ENCODE measurements around the gene SIPA1L3. TPM values are rescaled to one million over a fixed set of nuclear protein-coding genes. Genes with fewer than 3 reads are reported as not detected.
A peak's percentile ranks its signal among the peaks of the same experiment; 100 is the strongest.

SIPA1L3 gene
- total and polyA plus RNA-seq, 10 of the 15 experiments (the other 5 are each of a cell fraction or from before 2014, with no cell fraction given): 0.24 to 66.2 (median 19.1) TPM

DNA sequence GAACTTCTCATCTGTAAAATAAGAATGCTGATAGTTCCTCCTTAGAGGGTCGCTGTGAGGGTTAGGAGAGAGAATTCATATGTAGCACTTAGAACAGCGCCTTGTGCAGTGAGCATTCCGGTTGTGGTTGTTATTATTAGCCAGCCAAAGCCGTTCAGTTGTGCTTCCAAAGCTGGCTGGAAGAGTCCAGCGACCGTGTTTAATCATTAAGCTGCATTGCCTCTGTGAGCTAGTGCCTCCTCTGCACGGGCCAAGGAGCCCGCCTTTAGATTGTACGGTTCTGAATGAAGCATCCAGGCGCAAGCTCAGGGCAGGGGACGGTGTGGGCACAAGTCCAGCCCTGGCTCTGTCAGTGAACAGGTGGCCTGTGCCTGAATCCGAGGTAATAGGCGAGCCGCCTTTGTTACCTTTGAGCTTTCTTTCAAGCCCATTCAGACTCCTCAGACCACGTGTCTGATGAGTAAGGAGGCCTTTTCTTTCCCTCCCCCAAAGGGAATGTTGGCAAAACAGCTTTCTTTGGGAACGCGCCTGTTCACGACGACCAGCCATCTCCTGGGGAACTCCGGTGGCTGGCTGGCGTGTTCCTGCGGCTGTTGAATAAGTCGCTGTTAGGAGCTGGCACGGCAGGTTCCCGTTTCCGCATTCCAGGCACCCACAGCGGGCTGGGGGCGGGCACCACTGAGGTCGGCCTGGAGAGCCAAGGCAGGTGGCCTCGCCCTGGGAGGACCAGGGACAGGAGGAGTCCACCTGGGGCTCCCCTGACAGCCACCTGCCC lies 25.1 kb downstream of the SIPA1L3 start (continued):
- TF ChIP-seq, protein P1, sequence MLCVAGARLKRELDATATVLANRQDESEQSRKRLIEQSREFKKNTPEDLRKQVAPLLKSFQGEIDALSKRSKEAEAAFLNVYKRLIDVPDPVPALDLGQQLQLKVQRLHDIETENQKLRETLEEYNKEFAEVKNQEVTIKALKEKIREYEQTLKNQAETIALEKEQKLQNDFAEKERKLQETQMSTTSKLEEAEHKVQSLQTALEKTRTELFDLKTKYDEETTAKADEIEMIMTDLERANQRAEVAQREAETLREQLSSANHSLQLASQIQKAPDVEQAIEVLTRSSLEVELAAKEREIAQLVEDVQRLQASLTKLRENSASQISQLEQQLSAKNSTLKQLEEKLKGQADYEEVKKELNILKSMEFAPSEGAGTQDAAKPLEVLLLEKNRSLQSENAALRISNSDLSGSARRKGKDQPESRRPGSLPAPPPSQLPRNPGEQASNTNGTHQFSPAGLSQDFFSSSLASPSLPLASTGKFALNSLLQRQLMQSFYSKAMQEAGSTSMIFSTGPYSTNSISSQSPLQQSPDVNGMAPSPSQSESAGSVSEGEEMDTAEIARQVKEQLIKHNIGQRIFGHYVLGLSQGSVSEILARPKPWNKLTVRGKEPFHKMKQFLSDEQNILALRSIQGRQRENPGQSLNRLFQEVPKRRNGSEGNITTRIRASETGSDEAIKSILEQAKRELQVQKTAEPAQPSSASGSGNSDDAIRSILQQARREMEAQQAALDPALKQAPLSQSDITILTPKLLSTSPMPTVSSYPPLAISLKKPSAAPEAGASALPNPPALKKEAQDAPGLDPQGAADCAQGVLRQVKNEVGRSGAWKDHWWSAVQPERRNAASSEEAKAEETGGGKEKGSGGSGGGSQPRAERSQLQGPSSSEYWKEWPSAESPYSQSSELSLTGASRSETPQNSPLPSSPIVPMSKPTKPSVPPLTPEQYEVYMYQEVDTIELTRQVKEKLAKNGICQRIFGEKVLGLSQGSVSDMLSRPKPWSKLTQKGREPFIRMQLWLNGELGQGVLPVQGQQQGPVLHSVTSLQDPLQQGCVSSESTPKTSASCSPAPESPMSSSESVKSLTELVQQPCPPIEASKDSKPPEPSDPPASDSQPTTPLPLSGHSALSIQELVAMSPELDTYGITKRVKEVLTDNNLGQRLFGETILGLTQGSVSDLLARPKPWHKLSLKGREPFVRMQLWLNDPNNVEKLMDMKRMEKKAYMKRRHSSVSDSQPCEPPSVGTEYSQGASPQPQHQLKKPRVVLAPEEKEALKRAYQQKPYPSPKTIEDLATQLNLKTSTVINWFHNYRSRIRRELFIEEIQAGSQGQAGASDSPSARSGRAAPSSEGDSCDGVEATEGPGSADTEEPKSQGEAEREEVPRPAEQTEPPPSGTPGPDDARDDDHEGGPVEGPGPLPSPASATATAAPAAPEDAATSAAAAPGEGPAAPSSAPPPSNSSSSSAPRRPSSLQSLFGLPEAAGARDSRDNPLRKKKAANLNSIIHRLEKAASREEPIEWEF (IDR thresholded peaks at IDR 0.05; ENCODE audit: insufficient replicate concordance, low read depth, low read length): no peak
- TF ChIP-seq FOXM1 (IDR thresholded peaks at IDR 0.05; ENCODE audit: low read depth, low read length) (no peak), STAT3 (IDR thresholded peaks at IDR 0.05; ENCODE audit: low read depth, low read length) (no peak), PAX5 (IDR thresholded peaks at IDR 0.05; ENCODE audit: borderline replicate concordance, low read depth, low read length) (peak; percentile 57; the same call in 1 of the 2 replicates), HDAC6 (IDR thresholded peaks at IDR 0.05; ENCODE audit: unreplicated experiment) (no peak), CEBPB (IDR thresholded peaks at IDR 0.05; ENCODE audit: borderline replicate concordance in 1 of 2, low read depth in 2 of 2, low read length in 2 of 2) (no peak), POLR2A (IDR thresholded peaks at IDR 0.05; ENCODE audit: low read depth, low read length) (peak; percentile 55), RAD51 (IDR thresholded peaks at IDR 0.05) (peak; percentile 69), MYC (IDR thresholded peaks at IDR 0.05; ENCODE audit: insufficient read depth, insufficient read length, insufficient replicate concordance, low read length, severe bottlenecking) (peak; percentile 49), CBX3 (IDR thresholded peaks at IDR 0.05; ENCODE audit: borderline replicate concordance, low read depth) (no peak), BMI1 (IDR thresholded peaks at IDR 0.05; ENCODE audit: borderline replicate concordance) (no peak), CHD2 (IDR thresholded peaks at IDR 0.05; ENCODE audit: borderline replicate concordance, low read depth, low read length) (no peak), ZNF24 (IDR thresholded peaks at IDR 0.05) (no peak), MEF2B (IDR thresholded peaks at IDR 0.05; ENCODE audit: partially characterized antibody, poor library complexity, severe bottlenecking) (no peak), ZNF622 (IDR thresholded peaks at IDR 0.05) (no peak), TCF3 (IDR thresholded peaks at IDR 0.05; ENCODE audit: borderline replicate concordance, insufficient read depth, low read depth, low read length) (0 out of 2 replicates have a peak, but pooled peaks have one; percentile 58), NR2C2 (IDR thresholded peaks at IDR 0.05; ENCODE audit: borderline replicate concordance, control insufficient read depth, insufficient read length, low read depth) (no peak), CREM (IDR thresholded peaks at IDR 0.05; ENCODE audit: low read depth) (no peak)
- TF ChIP-seq, protein P2, sequence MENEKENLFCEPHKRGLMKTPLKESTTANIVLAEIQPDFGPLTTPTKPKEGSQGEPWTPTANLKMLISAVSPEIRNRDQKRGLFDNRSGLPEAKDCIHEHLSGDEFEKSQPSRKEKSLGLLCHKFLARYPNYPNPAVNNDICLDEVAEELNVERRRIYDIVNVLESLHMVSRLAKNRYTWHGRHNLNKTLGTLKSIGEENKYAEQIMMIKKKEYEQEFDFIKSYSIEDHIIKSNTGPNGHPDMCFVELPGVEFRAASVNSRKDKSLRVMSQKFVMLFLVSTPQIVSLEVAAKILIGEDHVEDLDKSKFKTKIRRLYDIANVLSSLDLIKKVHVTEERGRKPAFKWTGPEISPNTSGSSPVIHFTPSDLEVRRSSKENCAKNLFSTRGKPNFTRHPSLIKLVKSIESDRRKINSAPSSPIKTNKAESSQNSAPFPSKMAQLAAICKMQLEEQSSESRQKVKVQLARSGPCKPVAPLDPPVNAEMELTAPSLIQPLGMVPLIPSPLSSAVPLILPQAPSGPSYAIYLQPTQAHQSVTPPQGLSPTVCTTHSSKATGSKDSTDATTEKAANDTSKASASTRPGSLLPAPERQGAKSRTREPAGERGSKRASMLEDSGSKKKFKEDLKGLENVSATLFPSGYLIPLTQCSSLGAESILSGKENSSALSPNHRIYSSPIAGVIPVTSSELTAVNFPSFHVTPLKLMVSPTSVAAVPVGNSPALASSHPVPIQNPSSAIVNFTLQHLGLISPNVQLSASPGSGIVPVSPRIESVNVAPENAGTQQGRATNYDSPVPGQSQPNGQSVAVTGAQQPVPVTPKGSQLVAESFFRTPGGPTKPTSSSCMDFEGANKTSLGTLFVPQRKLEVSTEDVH (IDR thresholded peaks at IDR 0.05; ENCODE audit: low read depth, partially characterized antibody): no peak
- TF ChIP-seq, protein P3, sequence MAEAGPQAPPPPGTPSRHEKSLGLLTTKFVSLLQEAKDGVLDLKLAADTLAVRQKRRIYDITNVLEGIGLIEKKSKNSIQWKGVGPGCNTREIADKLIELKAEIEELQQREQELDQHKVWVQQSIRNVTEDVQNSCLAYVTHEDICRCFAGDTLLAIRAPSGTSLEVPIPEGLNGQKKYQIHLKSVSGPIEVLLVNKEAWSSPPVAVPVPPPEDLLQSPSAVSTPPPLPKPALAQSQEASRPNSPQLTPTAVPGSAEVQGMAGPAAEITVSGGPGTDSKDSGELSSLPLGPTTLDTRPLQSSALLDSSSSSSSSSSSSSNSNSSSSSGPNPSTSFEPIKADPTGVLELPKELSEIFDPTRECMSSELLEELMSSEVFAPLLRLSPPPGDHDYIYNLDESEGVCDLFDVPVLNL (IDR thresholded peaks at IDR 0.05; ENCODE audit: low read depth, low read length): no peak

Data from GM12878 (cell line).